Karpas-422 (cell line): ENCODE measurements around the gene MOSMO. TPM values are rescaled to one million over a fixed set of nuclear protein-coding genes. Genes with fewer than 3 reads are reported as not detected.
"Not testable (repeated sequence)": the region's sequence is repeated elsewhere in the genome, so short reads cannot be mapped to it uniquely, and the experiment has no call there.

Source experiments
- DNase-seq: peaks from one replicate; pipeline ENCODE4 v3.0.0-alpha.2; 2015
- H2AFZ ChIP-seq: fragments of 200-600 bp; sonication (generic); 2 replicates; pipeline ENCODE4 v1.6.1; 2014; ENCODE audit warnings: antibody characterized with exemption, low read length, mixed read lengths
- H3K27ac ChIP-seq: fragments of 200-600 bp; sonication (generic); 2 replicates; pipeline ENCODE4 v1.5.1; 2014; ENCODE audit warnings: mild to moderate bottlenecking, low read length, moderate library complexity
- H3K27me3 ChIP-seq: fragments of 200-600 bp; sonication (generic); 2 replicates; pipeline ENCODE4 v1.6.1; 2014; ENCODE audit warnings: low read length, mixed read lengths
- H3K36me3 ChIP-seq: fragments of 200-600 bp; sonication (generic); 2 replicates; pipeline ENCODE4 v1.6.1; 2014; ENCODE audit warnings: low read length, mixed read lengths; ENCODE audit not compliant: insufficient read depth
- H3K4me1 ChIP-seq: fragments of 200-600 bp; sonication (generic); 2 replicates; pipeline ENCODE4 v1.6.1; 2014; ENCODE audit warnings: mild to moderate bottlenecking, low read length, mixed read lengths
- H3K4me2 ChIP-seq: fragments of 200-600 bp; sonication (generic); 2 replicates; pipeline ENCODE4 v1.6.1; 2014; ENCODE audit warnings: low read length, low read depth, mild to moderate bottlenecking; ENCODE audit not compliant: poor library complexity, severe bottlenecking
- H3K4me3 ChIP-seq: fragments of 200-600 bp; sonication (generic); 2 replicates; pipeline ENCODE4 v1.5.1; 2014; ENCODE audit warnings: mild to moderate bottlenecking, antibody characterized with exemption, low read length, mixed read lengths
- H3K79me2 ChIP-seq: fragments of 200-600 bp; sonication (generic); 2 replicates; pipeline ENCODE4 v1.6.1; 2014; ENCODE audit warnings: mild to moderate bottlenecking, low read length, mixed read lengths
- H3K9ac ChIP-seq: fragments of 200-600 bp; sonication (generic); 2 replicates; pipeline ENCODE4 v1.6.0; 2014; ENCODE audit warnings: low read length
- H3K9me2 ChIP-seq: fragments of 200-600 bp; sonication (generic), shearing (Covaris generic); replicated peaks from 2 replicates; pipeline ENCODE4 v1.6.0; 2014; ENCODE audit warnings: mild to moderate bottlenecking, low read length, moderate library complexity; ENCODE audit not compliant: insufficient read depth
- H3K9me3 ChIP-seq: fragments of 300-700, 200-600 bp; sonication (generic); 2 replicates; pipeline ENCODE4 v1.6.1; 2014; ENCODE audit warnings: low read length, mixed read lengths
- H4K20me1 ChIP-seq: fragments of 200-600 bp; sonication (generic); 2 replicates; pipeline ENCODE4 v1.6.1; 2014; ENCODE audit warnings: mild to moderate bottlenecking, antibody characterized with exemption, low read length, low read depth; ENCODE audit not compliant: insufficient read depth
- total RNA-seq: library from RNA; depleted of rRNA; stranded (reverse); fragments of >200 nt; shearing (Covaris generic); gene quantifications from 2 replicates; pipeline ENCODE4 v1.2.3, GENCODE V29; 2014; ENCODE audit warnings: low replicate concordance

The MOSMO gene
- total RNA-seq, 1 experiment from 2014 or later = 13.9 TPM

GRCh38 chr16:22031483-22032083 is 23.7 kb downstream of the MOSMO start:
- H3K36me3 ChIP-seq = no peaks in the 10 kb centered on the region
- H3K4me3 ChIP-seq = no peak overlapping the region
- no peak overlapping the region for H2AFZ ChIP-seq
- no peaks in the 10 kb centered on the region for H3K27me3 ChIP-seq
- H3K27ac ChIP-seq = no peak overlapping the region
- H3K9me3 ChIP-seq = no peaks in the 10 kb centered on the region
- H3K9me2 ChIP-seq = no peaks in the 10 kb centered on the region
- DNase-seq = no peak
- no peaks in the 10 kb centered on the region for H3K79me2 ChIP-seq
- peaks cover 15% of the 10 kb centered on the region for H4K20me1 ChIP-seq
- H3K9ac ChIP-seq = no peak overlapping the region
- H3K4me1 ChIP-seq = no peaks in the 10 kb centered on the region
- H3K4me2 ChIP-seq = no peak overlapping the region

GRCh38 chr16:22034503-22034902 is 26.6 kb downstream of the MOSMO start:
- Histone ChIP-seq H4K20me1 (peaks cover 22% of the 10 kb centered on the region), H3K9me2 (no peaks in the 10 kb centered on the region), H3K27me3 (no peaks in the 10 kb centered on the region), H3K4me1 (no peaks in the 10 kb centered on the region), H2AFZ (no peak overlapping the region), H3K9ac (no peak overlapping the region), H3K4me3 (no peak overlapping the region), H3K9me3 (no peaks in the 10 kb centered on the region), H3K36me3 (no peaks in the 10 kb centered on the region), H3K4me2 (no peak overlapping the region), H3K79me2 (no peaks in the 10 kb centered on the region), H3K27ac (no peak overlapping the region)
- no peak for DNase-seq

GRCh38 chr16:22035153-22035552 is 27.2 kb downstream of the MOSMO start:
- no peak overlapping the region for H3K4me3 ChIP-seq
- H3K4me1 ChIP-seq = no peaks in the 10 kb centered on the region
- no peaks in the 10 kb centered on the region for H3K9me3 ChIP-seq
- no peak overlapping the region for H3K27ac ChIP-seq
- no peaks in the 10 kb centered on the region for H3K9me2 ChIP-seq
- DNase-seq = no peak
- no peak overlapping the region for H3K9ac ChIP-seq
- H3K27me3 ChIP-seq = no peaks in the 10 kb centered on the region
- H2AFZ ChIP-seq = no peak overlapping the region
- H3K36me3 ChIP-seq = no peaks in the 10 kb centered on the region
- peaks cover 22% of the 10 kb centered on the region for H4K20me1 ChIP-seq
- no peaks in the 10 kb centered on the region for H3K79me2 ChIP-seq
- no peak overlapping the region for H3K4me2 ChIP-seq

GRCh38 chr16:22043882-22044281 is 36.0 kb downstream of the MOSMO start:
- H3K9me3 ChIP-seq, H3K36me3 ChIP-seq: not testable (repeated sequence)

GRCh38 chr16:22045888-22046287 is 38.0 kb downstream of the MOSMO start:
- H4K20me1 ChIP-seq = peaks cover 16% of the 10 kb centered on the region; the same call in 1 of the 2 replicates
- not testable (repeated sequence) for DNase-seq, H3K9me2 ChIP-seq, H3K36me3 ChIP-seq, H3K27me3 ChIP-seq, H3K4me3 ChIP-seq, H3K27ac ChIP-seq, H3K79me2 ChIP-seq, H3K4me2 ChIP-seq, H2AFZ ChIP-seq, H3K9me3 ChIP-seq, H3K9ac ChIP-seq, H3K4me1 ChIP-seq

More at GRCh38 chr16:22043882-22044281, 36.0 kb downstream of the MOSMO start:
- not testable (repeated sequence) for H3K4me3 ChIP-seq, H4K20me1 ChIP-seq, H3K27me3 ChIP-seq, H3K9ac ChIP-seq, H3K4me1 ChIP-seq, DNase-seq, H3K27ac ChIP-seq, H3K4me2 ChIP-seq, H2AFZ ChIP-seq, H3K79me2 ChIP-seq, H3K9me2 ChIP-seq

GRCh38 chr16:22050963-22051362 is 43.1 kb downstream of the MOSMO start:
- no peaks in the 10 kb centered on the region for H3K9me3 ChIP-seq
- no peaks in the 10 kb centered on the region for H3K36me3 ChIP-seq
- H3K9ac ChIP-seq = no peak overlapping the region
- H3K4me2 ChIP-seq = no peak overlapping the region
- H2AFZ ChIP-seq = no peak overlapping the region
- no peaks in the 10 kb centered on the region for H3K27me3 ChIP-seq
- no peaks in the 10 kb centered on the region for H3K79me2 ChIP-seq
- no peak for DNase-seq
- H4K20me1 ChIP-seq = peaks cover 20% of the 10 kb centered on the region; the same call in 1 of the 2 replicates
- H3K4me1 ChIP-seq = no peaks in the 10 kb centered on the region
- H3K9me2 ChIP-seq = no peaks in the 10 kb centered on the region
- no peak overlapping the region for H3K27ac ChIP-seq
- H3K4me3 ChIP-seq = no peak overlapping the region

GRCh38 chr16:22052980-22053379 is 45.1 kb downstream of the MOSMO start:
- no peaks in the 10 kb centered on the region for H3K27me3 ChIP-seq
- H3K4me3 ChIP-seq = no peak overlapping the region
- no peak for DNase-seq
- H3K9me3 ChIP-seq = no peaks in the 10 kb centered on the region
- H3K9ac ChIP-seq = no peak overlapping the region
- H4K20me1 ChIP-seq = peaks cover 18% of the 10 kb centered on the region
- H3K9me2 ChIP-seq = no peaks in the 10 kb centered on the region
- H3K27ac ChIP-seq = no peak overlapping the region
- no peaks in the 10 kb centered on the region for H3K36me3 ChIP-seq
- no peaks in the 10 kb centered on the region for H3K4me1 ChIP-seq
- no peak overlapping the region for H2AFZ ChIP-seq
- no peaks in the 10 kb centered on the region for H3K79me2 ChIP-seq
- no peak overlapping the region for H3K4me2 ChIP-seq

- no peak overlapping the region for H3K27ac ChIP-seq
- H3K4me3 ChIP-seq = no peak overlapping the region
- H3K4me1 ChIP-seq = no peaks in the 10 kb centered on the region
- H3K9ac ChIP-seq = no peak overlapping the region
- H4K20me1 ChIP-seq = peaks cover 19% of the 10 kb centered on the region
- DNase-seq = no peak
- H3K9me2 ChIP-seq = no peaks in the 10 kb centered on the region
- H3K9me3 ChIP-seq = no peaks in the 10 kb centered on the region
- H3K36me3 ChIP-seq = no peaks in the 10 kb centered on the region
- H3K27me3 ChIP-seq = no peaks in the 10 kb centered on the region
- no peak overlapping the region for H2AFZ ChIP-seq
- H3K79me2 ChIP-seq = no peaks in the 10 kb centered on the region
- H3K4me2 ChIP-seq = no peak overlapping the region
Measured at GRCh38 chr16:22053921-22054341, 46.0 kb downstream of the MOSMO start.
